Activated gamma-delta T cell treated with Interleukin-2 at 50 U/mL for 16 hours (primary cell): ENCODE data around the gene ACER3.
"Not testable (repeated sequence)": the region's sequence is repeated elsewhere in the genome, so short reads cannot be mapped to it uniquely, and the experiment has no call there.

Source experiments
- DNase-seq: peaks from one replicate; pipeline ENCODE4 v3.0.0-alpha.2; 2020

Gene ACER3

GRCh38 chr11:76880314-76880713 is 19.6 kb downstream of the ACER3 start:
- no peak for DNase-seq

- DNase-seq, result no peak
These were observed 20.2 kb downstream of the ACER3 start for GRCh38 chr11:76880956-76881355.

- no peak for DNase-seq
These were observed 24.8 kb downstream of the ACER3 start for GRCh38 chr11:76885390-76886097.

- DNase-seq, result no peak
These were observed 28.3 kb downstream of the ACER3 start for GRCh38 chr11:76888989-76889388.

GRCh38 chr11:76889411-76889975 is 28.8 kb downstream of the ACER3 start:
- no peak for DNase-seq

DNA sequence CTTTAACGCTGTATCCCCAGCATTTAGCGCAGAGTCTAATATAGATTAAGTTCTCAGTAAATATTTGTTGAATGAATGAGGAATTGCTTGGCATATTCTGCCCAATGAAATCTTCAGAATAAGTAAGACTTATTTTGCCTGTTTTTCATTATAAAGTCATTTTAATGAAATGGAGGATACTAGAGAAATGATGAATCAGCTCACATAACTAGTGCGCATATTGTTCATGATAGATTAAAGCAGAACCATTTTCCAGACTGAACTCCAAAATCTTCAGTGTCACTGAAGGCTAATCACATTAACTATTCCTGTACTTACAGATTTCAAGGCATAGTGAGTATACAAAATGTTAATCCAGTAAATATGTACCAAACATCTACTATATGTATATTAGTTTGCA is 29.6 kb downstream of the ACER3 start:
- DNase-seq, result no peak

- DNase-seq, result no peak
These were observed 30.6 kb downstream of the ACER3 start for GRCh38 chr11:76891285-76891684.

DNA sequence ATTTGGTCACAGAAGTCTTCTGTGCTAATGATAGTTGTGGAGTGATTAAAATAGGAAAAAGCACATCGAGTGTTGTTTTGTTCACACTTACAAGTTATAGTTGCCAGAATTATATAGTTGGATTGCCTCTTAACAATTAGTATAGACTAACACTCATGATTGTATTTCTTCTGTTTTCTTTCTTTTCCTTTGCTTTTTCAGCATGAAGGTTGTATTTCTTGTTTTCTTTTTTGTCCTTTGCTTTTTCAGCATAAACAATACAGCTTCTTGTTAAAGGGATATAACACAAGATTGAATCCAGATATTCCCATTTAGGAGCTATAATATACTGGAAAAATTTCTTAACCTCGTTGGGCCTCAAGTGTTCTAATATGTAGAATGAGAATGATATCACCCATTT is 31.1 kb downstream of the ACER3 start:
- no peak for DNase-seq

DNA sequence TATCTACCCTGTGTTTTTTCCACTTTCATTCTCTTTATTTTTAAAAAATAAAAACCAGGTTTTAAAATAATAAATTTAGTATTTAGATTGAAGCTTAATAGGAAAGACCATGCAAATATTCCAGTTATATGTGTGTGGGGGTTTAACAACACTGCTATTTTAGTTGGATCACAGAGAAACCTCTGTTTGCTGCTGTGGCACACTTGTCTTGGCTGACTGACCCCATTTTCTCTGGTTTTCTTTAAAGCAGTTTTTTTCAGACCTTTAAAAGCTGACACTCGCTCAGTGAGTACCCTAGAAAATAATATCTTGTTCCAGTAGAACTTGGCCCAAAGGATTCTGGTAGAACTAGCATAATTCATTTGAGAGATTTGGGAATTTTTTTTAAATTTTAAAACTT is 31.6 kb downstream of the ACER3 start:
- no peak for DNase-seq

DNA sequence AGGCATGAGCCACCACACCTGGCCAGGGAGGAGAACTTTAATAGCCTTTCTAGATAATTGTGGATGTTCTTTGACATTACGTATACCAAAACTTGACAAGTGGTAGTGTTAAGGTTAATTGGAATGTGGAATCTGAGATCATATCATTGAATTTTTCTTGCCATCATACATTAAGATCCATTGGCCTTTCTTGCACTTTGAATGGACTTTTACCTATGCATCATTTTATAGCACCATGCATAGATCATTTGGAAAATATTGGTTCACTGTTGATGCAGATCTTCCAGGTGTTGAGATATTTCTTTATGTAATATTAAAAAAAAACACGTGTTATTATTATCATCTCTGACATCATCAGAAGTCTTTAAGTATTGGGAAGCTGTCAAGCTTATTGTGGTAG is 36.5 kb downstream of the ACER3 start:
- DNase-seq, result no peak

DNA sequence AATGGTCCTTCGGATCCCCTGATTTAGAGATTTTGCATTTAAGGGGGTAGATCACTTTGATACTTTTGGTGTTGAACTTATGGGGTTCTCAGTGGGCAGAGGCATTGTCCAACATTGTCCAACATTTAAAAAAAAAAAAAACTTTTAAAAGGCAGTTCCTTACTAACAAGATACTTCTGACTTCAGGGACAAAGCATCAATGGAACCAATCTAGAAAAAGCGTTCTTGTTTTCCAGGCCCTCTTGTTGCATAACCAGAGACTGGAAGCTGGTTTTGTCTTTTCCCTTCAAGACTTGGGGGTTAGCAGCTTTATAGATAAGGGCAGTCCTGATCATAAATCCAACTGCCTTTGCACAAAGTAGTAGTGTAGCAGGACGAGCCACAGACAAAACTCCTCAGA is 40.4 kb downstream of the ACER3 start:
- no peak for DNase-seq

- not testable (repeated sequence) for DNase-seq
These were observed 40.9 kb downstream of the ACER3 start for GRCh38 chr11:76901622-76902021.

DNA sequence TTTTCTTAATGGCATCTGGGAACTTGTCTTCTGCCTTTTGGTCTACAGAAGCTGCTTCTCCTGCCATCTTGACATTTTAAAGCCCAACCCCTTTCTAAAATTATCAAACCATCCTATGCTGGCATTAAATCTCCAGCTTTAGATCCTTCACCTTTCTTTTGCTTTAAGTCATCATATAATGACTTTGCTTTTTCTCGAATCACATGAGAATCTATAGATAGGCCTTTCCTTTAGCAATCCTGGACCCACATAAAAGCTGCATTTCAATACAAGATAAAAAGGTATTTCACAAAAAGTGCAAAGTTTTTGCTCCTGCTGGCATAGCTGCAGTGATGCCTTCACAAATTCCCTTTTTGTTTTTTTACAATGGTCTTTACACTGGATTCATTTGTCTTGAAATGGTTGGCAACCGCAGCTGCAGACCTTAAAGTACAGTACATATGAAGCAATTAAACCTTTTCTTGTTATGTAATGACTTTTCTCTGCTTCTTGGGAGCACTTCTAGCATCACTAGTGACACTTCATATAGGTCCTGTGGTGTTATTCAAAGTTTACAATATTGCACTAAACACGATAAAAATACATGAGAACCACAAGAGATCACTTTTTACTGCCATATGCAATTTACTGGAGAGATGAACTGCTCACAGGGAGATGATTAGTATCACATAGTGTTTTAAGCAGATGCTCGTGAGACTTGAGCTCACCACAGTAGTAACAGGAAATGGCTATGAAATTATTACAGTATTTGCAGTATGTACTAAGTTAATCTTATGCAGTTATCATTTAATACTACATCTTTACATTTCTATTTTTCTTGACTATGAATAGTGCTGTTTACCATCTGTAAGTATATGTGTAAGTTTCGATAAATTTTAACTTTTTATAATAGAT is 41.6 kb downstream of the ACER3 start:
- no peak for DNase-seq

GRCh38 chr11:76903325-76903724 is 42.6 kb downstream of the ACER3 start:
- DNase-seq, result no peak

DNA sequence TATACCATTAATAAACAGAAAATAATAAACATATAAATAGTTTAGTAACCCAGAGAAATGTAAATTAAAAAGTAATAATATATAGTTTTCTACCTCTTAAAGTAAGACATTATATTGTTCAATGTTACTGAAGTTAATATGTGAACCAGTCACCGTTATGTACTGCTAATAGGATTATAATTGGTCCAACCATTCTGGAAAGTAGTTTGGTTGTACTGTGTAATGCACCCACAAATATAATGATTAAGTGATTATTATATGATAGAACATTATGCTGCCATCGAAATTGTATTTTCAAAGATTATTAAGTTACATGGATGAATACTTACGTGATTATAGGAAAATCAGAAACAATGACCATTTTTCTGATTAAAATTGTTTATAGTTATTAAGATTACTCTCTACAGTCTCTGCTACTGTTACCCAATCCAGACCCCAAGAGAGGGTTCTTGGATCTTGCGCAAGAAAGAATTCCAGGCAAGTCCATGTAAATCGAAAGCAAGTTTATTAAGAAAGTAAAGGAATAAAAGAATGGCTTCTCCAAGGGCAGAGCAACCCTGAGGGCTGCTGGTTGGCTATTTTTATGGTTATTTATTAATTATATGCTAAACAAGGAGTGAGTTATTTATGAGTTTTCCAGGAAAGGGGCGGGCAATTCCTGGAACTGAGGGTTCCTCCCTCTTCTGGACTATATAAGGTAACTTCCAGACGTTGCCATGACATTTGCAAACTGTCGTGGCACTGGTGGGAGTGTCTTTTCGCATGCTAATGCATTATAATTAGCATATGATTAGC is 50.1 kb downstream of the ACER3 start:
- DNase-seq, result no peak

GRCh38 chr11:76911415-76911808 is 50.7 kb downstream of the ACER3 start:
- DNase-seq, result no peak

GRCh38 chr11:76916712-76917111 is 56.0 kb downstream of the ACER3 start:
- no peak for DNase-seq

GRCh38 chr11:76918941-76919386 is 58.2 kb downstream of the ACER3 start:
- no peak for DNase-seq

DNA sequence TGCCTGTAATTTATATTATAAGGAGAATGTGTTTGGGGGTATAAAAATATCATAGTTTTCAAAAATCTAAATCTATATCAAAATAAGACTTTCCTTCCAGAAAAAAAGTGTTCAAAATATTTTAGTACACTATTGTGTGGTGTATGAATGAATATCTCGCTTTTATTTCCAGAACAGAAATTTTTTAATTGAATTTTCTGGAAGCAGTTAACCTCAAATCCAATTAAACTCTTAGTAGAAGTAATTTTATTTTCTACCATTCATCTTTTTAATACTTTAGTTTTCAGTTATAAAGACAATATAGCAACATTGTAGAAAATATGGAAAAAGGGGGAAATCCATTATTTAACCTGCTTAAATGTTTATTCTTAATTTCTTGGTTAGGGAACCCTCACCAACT is 58.7 kb downstream of the ACER3 start:
- DNase-seq, result no peak

- DNase-seq, result peak; percentile 60
These were observed 59.4 kb downstream of the ACER3 start for GRCh38 chr11:76919887-76920746.

DNA sequence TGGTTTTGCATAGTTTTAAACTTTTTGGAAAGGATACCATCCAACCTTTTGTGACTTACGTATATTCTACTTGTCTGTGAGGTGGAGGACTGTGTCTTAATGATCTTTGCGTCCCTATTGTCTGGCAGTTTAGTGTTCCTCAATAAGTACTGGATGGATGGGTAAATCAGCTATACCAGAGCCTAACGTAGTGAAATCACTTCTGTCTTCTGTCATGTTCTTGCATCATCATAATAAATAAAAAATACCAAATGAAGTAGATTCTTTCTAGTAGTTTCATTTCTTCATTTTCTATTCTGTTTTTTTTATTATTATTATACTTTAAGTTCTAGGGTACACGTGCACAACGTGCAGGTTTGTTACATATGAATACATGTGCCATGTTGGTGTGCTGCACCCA is 66.4 kb downstream of the ACER3 start:
- no peak for DNase-seq

DNA sequence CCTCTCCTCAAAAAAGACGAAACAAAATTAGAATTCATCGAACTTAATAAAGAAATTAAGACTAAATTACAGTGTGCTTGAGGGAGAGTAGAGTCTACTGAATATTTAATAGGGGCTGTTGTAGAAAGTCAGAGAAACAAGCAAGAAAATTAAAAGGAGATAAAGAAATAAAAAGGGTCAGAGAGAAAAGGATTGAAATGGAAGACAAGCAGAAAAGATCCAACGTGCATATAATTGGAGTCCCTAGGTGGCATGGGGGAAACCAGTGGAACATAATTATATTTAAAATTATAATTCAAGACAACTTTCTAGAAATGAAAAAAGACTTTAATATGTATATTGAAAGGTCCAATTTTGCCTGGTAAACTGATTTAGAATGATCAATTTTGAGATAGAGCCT is 74.3 kb downstream of the ACER3 start:
- no peak for DNase-seq
